ENCODE results near the gene USP33.
"Not testable (repeated sequence)": the region's sequence is repeated elsewhere in the genome, so short reads cannot be mapped to it uniquely, and the experiment has no call there.

USP33 gene

GRCh38 chr1:77739235-77739634, 20.4 kb downstream of the USP33 start:
- DNase-seq (ENCODE audit: low spot score): no peak

- DNase-seq (ENCODE audit: low spot score): no peak
Observed at GRCh38 chr1:77732090-77732489, 27.6 kb downstream of the USP33 start.

GRCh38 chr1:77725706-77726105, 33.9 kb downstream of the USP33 start:
- no peak for DNase-seq (ENCODE audit: low spot score)

- no peak for DNase-seq (ENCODE audit: low spot score)
Observed at GRCh38 chr1:77718181-77718580, 41.5 kb downstream of the USP33 start.

- no peak for DNase-seq (ENCODE audit: low spot score)
Observed at GRCh38 chr1:77716065-77716464, 43.6 kb downstream of the USP33 start.

GRCh38 chr1:77709727-77710126, 49.9 kb downstream of the USP33 start:
- DNase-seq (ENCODE audit: low spot score): no peak

GRCh38 chr1:77706321-77706720, 53.3 kb downstream of the USP33 start:
- no peak for DNase-seq (ENCODE audit: low spot score)

- no peak for DNase-seq (ENCODE audit: low spot score)
Observed at GRCh38 chr1:77704736-77705135, 54.9 kb downstream of the USP33 start.

- not testable (repeated sequence) for DNase-seq (ENCODE audit: low spot score)
Observed at GRCh38 chr1:77699673-77700072, 60.0 kb downstream of the USP33 start.

- no peak for DNase-seq (ENCODE audit: low spot score)
Observed at GRCh38 chr1:77697441-77697840, 62.2 kb downstream of the USP33 start.

GRCh38 chr1:77688939-77689338, 70.7 kb downstream of the USP33 start:
- DNase-seq (ENCODE audit: low spot score): no peak

GRCh38 chr1:77687519-77687906, 72.1 kb downstream of the USP33 start:
- DNase-seq (ENCODE audit: low spot score): no peak

GRCh38 chr1:77686796-77687518, 72.7 kb downstream of the USP33 start:
- DNase-seq (ENCODE audit: low spot score): no peak

- peak; percentile 85 for DNase-seq (ENCODE audit: low spot score)
Observed at GRCh38 chr1:77683160-77684148, 76.2 kb downstream of the USP33 start.

GRCh38 chr1:77682460-77683159, 77.0 kb downstream of the USP33 start, which contains the start of gene ZZZ3:
Gene ZZZ3, minus strand, starts transcription at chr1:77682658. Its CDS starts 49,304 bp downstream, at chr1:77633354.
- DNase-seq (ENCODE audit: low spot score): peak; percentile 96

- DNase-seq (ENCODE audit: low spot score): no peak
Observed at GRCh38 chr1:77680173-77680572, 79.5 kb downstream of the USP33 start.

- no peak for DNase-seq (ENCODE audit: low spot score)
Observed at GRCh38 chr1:77678660-77679610, 80.7 kb downstream of the USP33 start.

- not testable (repeated sequence) for DNase-seq (ENCODE audit: low spot score)
Observed at GRCh38 chr1:77674807-77675206, 84.8 kb downstream of the USP33 start.

GRCh38 chr1:77673716-77674355, 85.8 kb downstream of the USP33 start:
- DNase-seq (ENCODE audit: low spot score): no peak

- no peak for DNase-seq (ENCODE audit: low spot score)
Observed at GRCh38 chr1:77673030-77673429, 86.6 kb downstream of the USP33 start.

- DNase-seq (ENCODE audit: low spot score): no peak
Observed at GRCh38 chr1:77672374-77672773, 87.3 kb downstream of the USP33 start.
